Measurements from ENCODE around the gene CEP170B.

DNA sequence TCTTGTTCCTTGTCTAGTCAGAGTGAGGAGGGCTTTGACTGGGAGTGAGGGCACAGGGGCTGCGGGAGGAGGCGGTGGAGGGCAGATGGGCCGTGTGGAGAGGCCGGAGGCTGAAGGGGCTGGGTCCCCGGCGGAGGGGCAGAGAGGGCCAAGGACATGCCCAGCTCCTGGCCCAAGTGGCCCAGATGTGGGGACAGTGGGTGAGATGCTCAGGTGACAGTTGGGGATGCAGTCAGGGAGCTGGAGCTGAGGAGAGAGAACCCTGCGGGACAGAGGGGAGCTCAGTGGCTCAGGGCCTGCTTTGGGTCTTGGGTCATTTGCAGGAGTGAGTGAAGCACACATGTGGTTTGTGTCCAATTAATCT lies 33.1 kb downstream of the CEP170B start:
- TF ChIP-seq EZH2phosphoT487 (IDR thresholded peaks at IDR 0.05; ENCODE audit: insufficient read depth, low read depth) (no peak), EZH2 (IDR thresholded peaks at IDR 0.05; ENCODE audit: insufficient read depth, poor library complexity, severe bottlenecking) (no peak)

Data from GM23248 (cell line).